GM15510 (cell line): Measurements from ENCODE around the gene CLIC4.

Experiments
- POLR2A ChIP-seq: IDR thresholded peaks from 3 replicates; pipeline ENCODE4 v1.6.1; 2011; ENCODE audit warnings: borderline replicate concordance; ENCODE audit not compliant: insufficient read length; ENCODE audit errors: extremely low read depth

The CLIC4 gene

DNA sequence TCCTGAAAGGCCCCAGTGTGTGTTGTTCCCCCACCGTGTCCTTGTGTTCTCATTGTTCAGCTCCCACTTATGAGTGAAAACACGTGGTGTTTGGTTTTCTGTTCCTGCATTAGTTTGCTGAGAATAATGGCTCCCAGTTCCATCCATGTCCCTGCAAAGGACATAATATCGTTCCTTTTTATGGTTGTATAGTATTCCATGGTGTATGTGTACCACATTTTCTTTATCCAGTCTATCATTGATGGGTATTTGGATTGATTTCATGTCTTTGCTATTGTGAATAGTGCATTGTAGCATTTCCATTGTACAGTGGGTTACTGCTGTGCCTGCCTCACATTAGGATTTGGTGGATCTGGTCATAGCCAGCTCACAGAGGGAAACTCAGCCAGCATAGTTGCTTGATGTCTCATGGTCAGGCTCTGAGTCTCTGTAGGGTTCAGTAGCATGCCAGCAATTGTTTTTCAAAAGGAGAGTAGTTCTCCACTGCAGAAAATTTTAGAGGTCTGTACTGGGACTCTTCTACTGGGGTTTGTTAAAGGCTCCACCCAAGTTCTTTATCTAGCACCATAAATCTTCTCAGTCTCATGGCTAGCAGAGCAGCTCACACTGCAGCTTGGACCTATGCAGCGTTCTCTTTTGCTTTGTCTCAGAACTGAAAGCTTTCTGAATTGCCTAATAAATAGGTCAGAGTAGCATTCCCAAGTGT, 143.9 kb downstream of the CLIC4 start:
- TF ChIP-seq POLR2A, result no peak

DNA sequence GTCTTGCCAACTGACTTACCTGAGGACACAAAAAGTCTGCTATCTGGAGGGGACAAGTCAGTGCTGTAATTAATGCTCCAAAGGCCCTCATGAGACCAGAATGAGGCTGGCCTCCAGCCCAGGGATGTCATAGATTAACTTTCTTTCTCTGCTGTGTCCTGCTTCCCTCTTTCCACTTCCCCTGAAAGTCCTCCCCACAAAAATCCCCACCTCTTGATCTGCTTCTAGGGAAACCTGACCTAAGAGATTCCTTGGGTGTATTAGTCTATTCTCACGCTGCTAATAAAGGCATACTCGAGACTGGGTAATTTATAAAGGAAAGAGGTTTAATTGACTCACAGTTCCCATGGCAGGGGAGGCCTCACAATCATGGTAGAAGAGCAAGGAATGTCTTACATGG, 145.6 kb downstream of the CLIC4 start:
- no peak for TF ChIP-seq POLR2A

DNA sequence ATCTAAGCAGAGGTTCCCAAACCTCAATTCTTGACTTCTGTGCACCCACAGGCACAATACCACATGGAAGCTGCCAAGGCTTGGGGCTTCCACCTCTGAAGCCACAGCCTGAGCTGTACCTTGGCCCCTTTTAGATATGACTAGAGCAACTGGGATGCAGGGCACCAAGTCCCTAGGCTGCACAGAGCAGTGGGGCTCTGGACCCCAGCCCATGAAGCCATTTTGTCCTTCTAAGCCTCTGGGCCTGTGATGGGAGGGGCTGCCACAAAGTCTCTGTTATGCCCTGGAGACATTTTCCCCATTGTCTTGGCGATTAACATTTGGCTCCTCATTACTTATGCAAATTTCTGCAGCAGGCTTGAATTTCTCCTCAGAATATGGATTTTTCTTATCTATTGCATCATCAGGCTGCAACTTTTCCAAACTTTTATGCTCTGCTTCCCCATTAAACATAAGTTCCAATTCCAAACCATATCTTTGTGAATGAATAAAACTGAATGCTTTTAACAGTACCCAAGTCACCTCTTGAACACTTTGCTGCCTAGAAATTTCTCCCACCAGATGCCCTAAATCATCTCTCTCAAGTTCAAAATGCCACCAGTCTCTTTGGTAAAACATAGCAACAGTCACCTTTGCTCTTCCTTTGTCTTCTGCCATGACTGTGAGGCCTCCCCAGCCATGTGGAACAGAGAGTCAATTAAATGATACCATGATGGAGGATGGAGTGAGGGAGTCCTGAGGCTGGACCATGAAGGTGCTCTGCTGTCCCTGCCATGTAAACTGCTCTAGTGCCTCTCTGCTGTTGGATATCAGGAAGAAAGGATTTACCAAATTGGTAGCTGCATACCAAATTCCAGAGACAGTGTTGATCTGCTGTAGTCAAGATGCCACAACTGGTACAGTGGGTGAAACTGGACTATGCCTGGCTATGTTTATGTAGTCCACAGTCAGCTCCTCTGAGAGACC, 147.2 kb downstream of the CLIC4 start:
- TF ChIP-seq POLR2A, result no peak

DNA sequence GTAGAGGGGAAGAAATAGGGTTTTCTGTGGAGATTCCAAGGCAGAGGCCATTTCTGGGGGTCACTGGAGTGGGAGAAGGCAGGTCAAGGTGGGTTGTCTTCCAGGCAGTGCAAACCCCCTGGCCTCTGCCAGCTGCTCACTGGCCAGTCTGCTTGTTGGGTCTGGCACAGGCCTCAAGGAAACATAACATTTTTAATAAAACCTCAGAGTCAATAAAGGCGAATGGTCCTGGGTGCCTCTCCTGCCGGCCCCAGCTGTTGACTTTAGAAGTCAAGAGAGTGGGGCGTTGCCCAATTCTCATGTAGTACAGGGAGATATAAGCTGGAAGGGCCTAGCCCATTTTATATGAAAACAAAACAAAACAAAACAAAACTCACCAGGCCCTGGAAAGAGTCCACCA, 148.2 kb downstream of the CLIC4 start:
- no peak for TF ChIP-seq POLR2A
